T-helper 1 cell (primary cell): Measurements from ENCODE around the gene PARD3B.

ENCODE experiments used
- DNase-seq, 5 donors: peaks; one replicate each; pipeline ENCODE4 v3.0.0-alpha.2; 2012 to 2020

PARD3B gene

DNA sequence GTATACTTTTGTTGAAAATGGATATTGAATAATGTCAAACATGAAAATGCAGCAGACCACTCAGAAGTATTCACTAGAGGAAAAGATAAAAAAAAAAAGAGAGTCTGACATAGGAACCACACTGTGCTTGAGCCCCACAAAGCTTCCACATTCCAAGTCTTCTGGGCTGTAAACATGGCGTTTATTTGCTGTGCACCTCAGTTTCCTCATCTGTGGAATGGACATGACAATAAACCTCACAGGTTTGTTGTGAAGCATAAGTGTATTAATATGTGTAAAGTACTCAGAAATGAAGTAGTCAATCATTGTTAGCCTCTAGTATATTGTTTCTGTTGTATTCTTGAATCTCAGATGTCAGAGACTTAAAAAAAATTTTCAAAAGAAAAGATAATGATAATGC is 611.2 kb downstream of the PARD3B start:
- DNase-seq, result no peak

- DNase-seq, result no peak
Observed at GRCh38 chr2:205158404-205158803, 613.1 kb downstream of the PARD3B start.

DNA sequence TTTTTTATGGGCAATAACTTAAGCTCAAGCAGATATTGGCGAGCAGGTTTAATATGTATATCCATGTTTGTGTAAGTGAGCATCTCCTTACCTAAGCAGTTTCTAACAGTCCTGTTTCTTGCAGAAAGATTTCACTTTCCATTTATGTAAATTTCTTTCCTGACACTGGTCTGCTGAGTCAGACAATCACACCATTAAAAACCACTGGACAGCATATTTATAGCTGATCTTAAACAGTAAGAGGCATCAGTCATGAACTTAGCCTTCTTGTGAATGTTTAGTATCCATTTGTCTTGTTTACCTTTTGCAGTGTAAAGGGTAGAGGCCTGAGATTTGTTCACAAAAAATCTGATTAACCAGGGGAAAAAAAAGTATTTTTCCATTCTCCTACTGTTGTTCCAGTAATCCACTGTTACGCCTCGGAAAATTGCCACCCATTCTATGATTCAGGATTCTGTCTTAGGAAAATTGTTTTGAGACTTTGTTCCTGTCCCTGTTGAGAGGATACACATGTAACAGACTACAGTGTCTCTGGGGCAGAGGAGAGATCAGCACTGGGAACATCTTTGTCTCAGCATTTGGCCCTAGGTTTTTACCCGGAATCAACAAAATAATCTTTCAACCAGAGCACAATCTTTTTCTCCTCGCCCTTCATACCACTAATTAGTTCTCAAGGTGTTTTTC is 616.0 kb downstream of the PARD3B start:
- DNase-seq, result no peak

DNA sequence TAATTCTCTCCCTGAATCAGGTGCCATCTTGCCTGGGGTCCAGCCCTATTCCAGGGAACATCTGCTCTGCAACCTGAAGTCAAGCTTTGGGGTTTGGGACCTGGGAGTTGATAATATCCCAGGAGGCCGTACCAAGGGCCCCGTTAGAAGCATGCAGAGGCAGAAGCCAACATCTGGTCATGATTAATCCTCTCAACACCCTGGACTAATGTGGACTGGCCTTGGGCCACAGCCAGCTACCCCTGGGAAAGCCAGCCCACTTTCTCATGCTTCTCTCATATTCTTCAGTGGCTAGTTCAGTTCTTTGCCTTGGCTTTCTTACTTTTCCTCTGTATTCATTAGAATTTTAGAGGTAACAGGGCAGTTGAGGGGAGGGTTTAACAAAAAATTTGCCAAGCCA is 621.5 kb downstream of the PARD3B start:
- DNase-seq, result no peak

GRCh38 chr2:205169012-205169411 is 623.7 kb downstream of the PARD3B start:
- no peak for DNase-seq

DNA sequence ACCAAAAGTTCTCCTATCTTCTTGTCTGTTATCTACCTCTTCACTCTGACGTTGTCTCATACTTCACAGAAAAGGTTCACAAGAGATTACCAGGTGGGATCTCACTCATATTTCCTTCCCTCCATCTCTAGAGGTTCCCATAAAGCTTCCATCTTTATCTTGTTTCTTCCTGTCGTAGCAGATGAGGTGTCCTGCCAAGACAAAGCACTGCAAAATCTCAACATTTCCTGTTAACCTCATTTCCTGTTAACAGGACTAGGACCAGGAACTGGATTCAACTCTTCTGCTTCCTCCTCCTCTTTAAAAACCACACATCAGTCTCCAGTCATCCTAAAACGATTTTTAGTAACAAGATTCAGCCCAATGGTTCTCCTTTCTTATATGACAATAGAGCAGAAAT is 624.2 kb downstream of the PARD3B start:
- DNase-seq, result no peak

DNA sequence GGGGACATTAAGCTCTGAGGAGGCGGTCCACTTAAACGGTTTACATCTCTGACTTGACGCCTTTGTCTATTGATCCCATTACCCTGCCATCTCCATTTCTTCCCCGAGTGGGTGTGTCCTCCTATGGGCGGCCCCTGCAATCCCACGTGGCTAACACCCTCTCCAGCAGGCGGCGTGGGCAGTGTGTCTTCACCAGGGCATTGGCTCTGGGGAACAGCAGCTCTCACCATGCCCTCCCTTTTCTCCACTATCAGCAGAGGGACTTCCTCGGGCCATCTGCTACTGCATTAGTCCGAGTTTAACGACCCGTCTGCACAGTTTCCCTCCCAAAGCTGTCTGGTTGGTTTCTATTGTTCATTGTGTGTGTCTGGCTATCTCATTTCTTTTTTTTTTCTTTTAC is 625.1 kb downstream of the PARD3B start:
- no peak for DNase-seq

DNA sequence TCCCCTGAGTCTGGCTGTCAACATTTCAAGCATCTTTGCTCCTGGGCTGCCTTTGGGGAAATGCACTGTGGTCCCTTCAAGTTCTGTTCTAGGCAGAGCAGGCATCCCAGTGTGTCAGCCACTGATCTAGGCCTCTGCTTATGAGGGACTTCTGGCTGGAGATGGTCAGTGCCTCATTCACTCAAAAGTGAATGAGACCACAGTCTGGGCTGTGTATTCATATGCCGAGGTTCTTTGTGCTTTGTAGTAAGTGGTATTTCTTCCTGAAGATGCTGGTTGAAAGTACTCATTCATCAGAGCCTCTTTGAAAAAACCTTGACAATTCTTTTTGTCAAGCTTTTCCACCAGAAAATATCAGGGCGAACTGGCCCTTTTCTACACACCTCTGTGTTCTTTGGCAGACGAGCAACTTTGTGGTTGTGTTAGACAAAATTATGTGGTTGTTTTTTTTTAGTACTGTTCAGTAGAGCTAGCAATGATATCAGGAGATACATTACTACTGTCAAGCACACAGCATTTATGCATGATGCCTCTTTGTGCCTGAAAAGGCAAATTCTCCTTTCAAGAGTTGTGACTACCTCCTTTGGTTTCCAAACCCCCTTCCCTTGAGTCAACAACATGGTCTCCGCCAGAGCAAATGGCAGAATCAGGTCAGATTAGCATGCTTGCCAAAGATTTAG is 626.1 kb downstream of the PARD3B start:
- no peak for DNase-seq

DNA sequence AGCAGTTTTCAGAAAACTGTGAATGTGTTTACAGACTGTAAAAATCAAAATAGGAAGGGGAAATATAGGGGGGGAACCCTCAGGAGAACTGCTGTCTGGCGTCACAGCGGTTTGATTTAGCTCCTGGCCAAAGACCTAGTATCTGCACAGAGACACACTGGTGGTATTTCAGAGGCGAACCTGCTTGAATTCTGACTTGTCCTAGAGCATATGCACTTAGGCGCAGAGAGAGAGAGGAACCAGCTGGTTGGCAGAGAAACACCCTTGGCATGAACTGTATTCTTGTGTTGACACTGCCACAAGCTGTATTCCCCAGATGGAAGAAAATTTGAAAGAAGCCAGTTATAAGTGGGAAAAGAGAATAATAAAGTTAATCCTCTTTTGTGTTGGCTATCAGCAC is 630.6 kb downstream of the PARD3B start:
- DNase-seq, result no peak

- DNase-seq, result no peak
Observed at GRCh38 chr2:205176546-205176945, 631.3 kb downstream of the PARD3B start.

GRCh38 chr2:205177546-205177945 is 632.3 kb downstream of the PARD3B start:
- no peak for DNase-seq

GRCh38 chr2:205180730-205181129 is 635.5 kb downstream of the PARD3B start:
- no peak for DNase-seq

- DNase-seq, result no peak
Observed at GRCh38 chr2:205187731-205188130, 642.5 kb downstream of the PARD3B start.

- DNase-seq, result no peak
Observed at GRCh38 chr2:205188239-205189138, 643.2 kb downstream of the PARD3B start.

- DNase-seq, result no peak
Observed at GRCh38 chr2:205189301-205189700, 644.0 kb downstream of the PARD3B start.

DNA sequence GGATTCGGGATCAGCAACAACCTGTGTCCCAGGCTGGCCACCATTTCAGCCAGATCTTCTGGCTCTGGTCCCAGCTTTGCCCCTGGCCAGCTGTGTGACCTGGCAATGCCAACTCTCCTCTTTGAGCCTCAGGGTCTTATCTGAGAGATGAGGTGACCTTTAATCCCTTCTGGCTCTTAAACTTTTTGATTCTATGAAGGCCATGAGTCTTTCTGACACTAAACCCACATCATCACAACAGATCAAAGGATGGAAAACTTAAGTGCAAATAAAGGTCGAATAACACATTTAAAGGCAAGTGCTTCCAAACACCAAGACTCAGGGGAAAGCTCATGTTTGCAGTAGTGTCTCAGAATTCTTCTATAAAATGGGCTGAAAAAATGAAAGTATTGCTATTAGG is 645.3 kb downstream of the PARD3B start:
- DNase-seq, result no peak

DNA sequence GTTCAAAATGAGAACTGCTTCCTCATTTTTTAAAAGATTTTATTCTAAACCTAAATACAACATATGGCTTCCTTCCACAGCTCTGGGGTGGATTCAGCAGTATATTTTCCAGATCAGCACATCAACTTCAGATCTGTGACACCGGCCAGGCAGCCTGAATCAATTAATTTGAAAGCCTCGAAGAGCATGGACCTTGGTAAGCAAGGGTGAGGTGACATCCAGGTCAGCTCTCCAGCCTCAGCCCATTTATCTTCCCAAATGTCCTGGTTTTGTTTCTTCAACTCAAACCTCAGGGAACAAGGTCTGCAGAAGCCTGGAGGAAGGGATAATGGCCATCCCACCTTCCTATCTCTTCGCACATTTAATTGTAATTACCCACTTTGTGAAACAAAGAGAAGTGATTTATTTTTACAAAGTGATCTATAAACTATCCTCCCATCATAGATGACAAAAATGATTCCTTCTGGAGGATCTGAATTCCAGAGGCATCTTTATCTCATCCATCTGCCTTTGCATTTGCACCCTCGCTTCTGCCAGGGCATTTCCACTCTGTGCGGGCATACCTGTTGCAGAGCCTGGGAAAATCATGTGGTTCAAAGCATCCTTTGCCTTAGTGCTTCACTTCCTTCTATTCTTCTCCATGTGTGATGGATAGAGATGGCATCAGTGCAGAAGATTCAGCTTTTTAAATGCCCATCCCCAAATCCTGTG is 648.0 kb downstream of the PARD3B start:
- DNase-seq, result no peak

GRCh38 chr2:205193836-205194228 is 648.6 kb downstream of the PARD3B start:
- no peak for DNase-seq

DNA sequence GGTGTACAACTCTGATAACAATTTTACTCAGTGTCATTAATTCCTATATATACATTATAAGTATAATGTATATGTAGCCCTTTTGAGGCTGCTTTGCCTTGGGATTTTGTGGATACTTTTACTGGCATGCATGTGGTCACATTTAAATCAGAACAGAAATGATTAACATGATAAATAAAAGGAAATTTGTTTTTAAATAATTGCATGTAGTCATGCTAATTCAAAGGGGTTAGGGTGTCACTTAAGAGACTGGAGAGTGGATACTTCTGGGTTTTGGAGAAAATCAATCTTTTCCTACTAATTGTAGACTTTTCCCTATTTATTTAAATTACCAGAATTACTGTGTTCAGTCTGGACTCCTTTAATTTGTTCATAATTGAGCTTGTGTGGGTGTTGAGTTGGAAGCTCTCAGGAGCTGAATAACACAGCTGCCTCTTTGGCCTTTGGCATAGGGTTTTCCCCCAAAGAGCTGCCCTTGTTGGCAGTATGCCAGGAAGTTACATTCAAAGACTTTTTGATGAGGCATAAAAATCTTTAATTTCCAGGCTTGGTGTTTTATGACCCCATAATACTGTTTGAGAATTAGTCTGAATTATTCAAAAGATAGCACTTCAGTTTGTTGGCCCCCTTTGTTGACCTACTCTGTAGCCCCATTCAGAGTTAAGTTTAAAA is 652.3 kb downstream of the PARD3B start:
- DNase-seq, result peak in 1 of 5 donors; percentile 3

DNA sequence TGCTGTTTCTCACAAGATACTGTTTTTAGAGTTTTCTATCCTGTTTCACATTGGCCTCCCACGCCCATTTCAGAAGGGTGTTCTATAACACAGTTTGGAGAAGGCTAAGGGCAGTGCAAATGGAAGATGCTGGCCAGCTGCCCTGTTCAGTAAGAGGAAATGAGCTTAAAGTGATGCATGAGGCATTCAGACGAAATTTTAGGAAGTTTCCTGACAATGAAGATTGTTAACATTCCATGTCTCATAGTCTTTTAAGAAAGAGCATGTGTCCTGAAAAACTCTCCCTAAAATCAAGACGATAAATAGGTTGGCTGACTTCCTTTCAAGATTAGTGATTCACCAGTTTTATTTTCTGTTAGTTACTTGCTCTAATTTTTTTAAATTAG is 652.9 kb downstream of the PARD3B start:
- DNase-seq, result no peak

- DNase-seq, result no peak
Observed at GRCh38 chr2:205199165-205199850, 654.0 kb downstream of the PARD3B start.

GRCh38 chr2:205210494-205210893 is 665.2 kb downstream of the PARD3B start:
- no peak for DNase-seq
